OCI-LY3 (cell line): Measurements from ENCODE around the gene CLHC1.
A peak's percentile ranks its signal among the peaks of the same experiment; 100 is the strongest.

Experiments
- H2AFZ ChIP-seq: fragments of 200-600, 300-600 bp; shearing (Covaris generic); 2 replicates; pipeline ENCODE4 v1.6.0; 2014; ENCODE audit warnings: antibody characterized with exemption, low read depth, low read length
- H3K27ac ChIP-seq: fragments of 200-600, 300-600 bp; sonication (generic); 2 replicates; pipeline ENCODE4 v1.5.1; 2014; ENCODE audit warnings: mild to moderate bottlenecking, low read length, moderate library complexity, mixed read lengths
- H3K27me3 ChIP-seq: fragments of 200-600, 300-600 bp; sonication (generic); 2 replicates; pipeline ENCODE4 v1.6.1; 2014; ENCODE audit warnings: low read depth, low read length, mixed read lengths
- H3K36me3 ChIP-seq: fragments of 200-600, 300-600 bp; sonication (generic); replicated peaks from 2 replicates; pipeline ENCODE3; 2014; ENCODE audit warnings: low read depth, low read length, mixed read lengths
- H3K4me1 ChIP-seq: fragments of 300-600, 200-600 bp; sonication (generic); 2 replicates; pipeline ENCODE4 v1.6.1; 2014; ENCODE audit warnings: low read length, mixed read lengths
- H3K4me2 ChIP-seq: fragments of 200-600, 300-600 bp; sonication (generic); 2 replicates; pipeline ENCODE4 v1.6.1; 2014; ENCODE audit warnings: low read length, mixed read lengths
- H3K4me3 ChIP-seq: fragments of 300-600, 200-600 bp; sonication (generic); 2 replicates; pipeline ENCODE4 v1.5.1; 2014; ENCODE audit warnings: antibody characterized with exemption, mild to moderate bottlenecking, low read length, moderate library complexity
- H3K79me2 ChIP-seq: fragments of 300-600, 200-600 bp; shearing (Covaris generic); 2 replicates; pipeline ENCODE4 v1.6.1; 2014; ENCODE audit warnings: mild to moderate bottlenecking, low read length, mixed read lengths
- H3K9ac ChIP-seq: fragments of 300-600, 200-600 bp; shearing (Covaris generic); 2 replicates; pipeline ENCODE4 v1.6.0; 2014; ENCODE audit warnings: mild to moderate bottlenecking, low read length, moderate library complexity
- H3K9me3 ChIP-seq: fragments of 200-600, 300-600 bp; shearing (Covaris generic); 2 replicates; pipeline ENCODE4 v1.6.1; 2014; ENCODE audit warnings: low read length, mixed read lengths; ENCODE audit not compliant: insufficient read depth
- H4K20me1 ChIP-seq: fragments of 200-600, 300-600 bp; sonication (generic); 2 replicates; pipeline ENCODE4 v1.6.1; 2016; ENCODE audit warnings: low read length, mixed read lengths; ENCODE audit not compliant: insufficient read depth
- CTCF ChIP-seq: fragments of 200-600, 300-600 bp; sonication (generic); IDR thresholded peaks from 2 replicates; pipeline ENCODE4 v1.5.1; 2014; ENCODE audit warnings: antibody characterized with exemption, low read length, low read depth
- EZH2phosphoT487 ChIP-seq: fragments of 200-600 bp; shearing (Covaris generic); IDR thresholded peaks from 2 replicates; pipeline ENCODE4 v1.6.1; 2018; ENCODE audit warnings: antibody characterized with exemption, mixed run types, low read depth

CLHC1 gene

GRCh38 chr2:55239656-55240222 is 7.6 kb upstream of the CLHC1 start:
- no peak for TF ChIP-seq EZH2phosphoT487
- no peak for TF ChIP-seq CTCF
- H3K79me2 ChIP-seq = peaks cover 7% of the 10 kb centered on the region
- no peaks in the 10 kb centered on the region for H3K27me3 ChIP-seq
- no peak overlapping the region for H2AFZ ChIP-seq
- peaks cover 9% of the 10 kb centered on the region for H3K4me1 ChIP-seq
- H3K9ac ChIP-seq = no peak overlapping the region
- no peaks in the 10 kb centered on the region for H4K20me1 ChIP-seq
- H3K4me2 ChIP-seq = no peak overlapping the region
- no peak overlapping the region for H3K4me3 ChIP-seq
- H3K27ac ChIP-seq = no peak overlapping the region
- H3K9me3 ChIP-seq = no peaks in the 10 kb centered on the region
- peaks cover 38% of the 10 kb centered on the region for H3K36me3 ChIP-seq

- Histone ChIP-seq H2AFZ (no peak overlapping the region), H3K4me3 (no peak overlapping the region), H3K36me3 (peaks cover 50% of the 10 kb centered on the region), H3K27ac (0 out of 2 replicates have a peak overlapping the region, but pooled peaks have one; percentile 2), H3K79me2 (peaks cover 33% of the 10 kb centered on the region), H3K27me3 (no peaks in the 10 kb centered on the region), H3K9me3 (no peaks in the 10 kb centered on the region), H3K9ac (no peak overlapping the region), H4K20me1 (peaks cover 11% of the 10 kb centered on the region; the same call in 1 of the 2 replicates), H3K4me1 (peaks cover 16% of the 10 kb centered on the region), H3K4me2 (no peak overlapping the region)
- TF ChIP-seq CTCF (no peak), EZH2phosphoT487 (no peak)
These were observed 5.0 kb upstream of the CLHC1 start for GRCh38 chr2:55236992-55237543.

GRCh38 chr2:55235724-55236538 is 3.8 kb upstream of the CLHC1 start:
- Histone ChIP-seq H2AFZ (no peak overlapping the region), H3K79me2 (peaks cover 44% of the 10 kb centered on the region), H3K9ac (no peak overlapping the region), H3K27me3 (no peaks in the 10 kb centered on the region), H3K4me3 (no peak overlapping the region), H3K27ac (no peak overlapping the region), H3K36me3 (peaks cover 50% of the 10 kb centered on the region), H3K4me2 (no peak overlapping the region), H3K9me3 (no peaks in the 10 kb centered on the region), H3K4me1 (peaks cover 20% of the 10 kb centered on the region), H4K20me1 (peaks cover 11% of the 10 kb centered on the region; the same call in 1 of the 2 replicates)
- TF ChIP-seq CTCF = no peak
- no peak for TF ChIP-seq EZH2phosphoT487

- H4K20me1 ChIP-seq = peaks cover 11% of the 10 kb centered on the region; the same call in 1 of the 2 replicates
- H2AFZ ChIP-seq = no peak overlapping the region
- no peak for TF ChIP-seq CTCF
- no peak for TF ChIP-seq EZH2phosphoT487
- H3K27ac ChIP-seq = peak overlapping the region; percentile 85
- H3K4me3 ChIP-seq = peak overlapping the region; percentile 88
- no peaks in the 10 kb centered on the region for H3K27me3 ChIP-seq
- H3K4me2 ChIP-seq = peak overlapping the region; percentile 84
- H3K36me3 ChIP-seq = peaks cover 44% of the 10 kb centered on the region
- H3K4me1 ChIP-seq = peaks cover 20% of the 10 kb centered on the region
- H3K9ac ChIP-seq = peak overlapping the region; percentile 99
- no peaks in the 10 kb centered on the region for H3K9me3 ChIP-seq
- H3K79me2 ChIP-seq = peaks cover 53% of the 10 kb centered on the region
These were observed 1.5 kb upstream of the CLHC1 start for GRCh38 chr2:55233658-55233940.
